CD8-positive, alpha-beta memory T cell (primary cell): ENCODE measurements around the gene C2CD4C. TPM values are rescaled to one million over a fixed set of nuclear protein-coding genes. Genes with fewer than 3 reads are reported as not detected.

Source experiments
- CTCF ChIA-PET: fragments of 350-600 bp; sonication (Branson Sonifier 250); formaldehyde crosslinking; loops from one replicate; lab custom pipeline; 2021; ENCODE audit warnings: antibody characterized with exemption; lab: Charles Lee
- POLR2A ChIA-PET: fragments of 350-600 bp; sonication (Branson Sonifier 250); formaldehyde crosslinking; loops from one replicate; lab custom pipeline; 2021; ENCODE audit warnings: antibody characterized with exemption; lab: Charles Lee
- DNase-seq, 5 donors: peaks; one replicate each; pipeline versions ENCODE4 v3.0.0 to v3.0.0-alpha.2; 2020 to 2022; ENCODE audit warnings: mixed read lengths in 1 of 5
- H3K27ac ChIP-seq: one replicate; pipeline ENCODE4 v1.7.0; 2013; ENCODE audit warnings: low read depth, mild to moderate bottlenecking, low read length, moderate library complexity
- H3K27me3 ChIP-seq: 2 replicates; pipeline ENCODE4 v1.7.0; 2013; ENCODE audit warnings: low read length, mild to moderate bottlenecking; ENCODE audit not compliant: insufficient read depth, poor library complexity, severe bottlenecking
- H3K36me3 ChIP-seq: 2 replicates; pipeline ENCODE4 v1.7.0; 2013; ENCODE audit warnings: mild to moderate bottlenecking, low read length, moderate library complexity; ENCODE audit not compliant: insufficient read depth
- H3K4me1 ChIP-seq: 2 replicates; pipeline ENCODE4 v1.7.0; 2013; ENCODE audit warnings: mild to moderate bottlenecking, low read length, moderate library complexity; ENCODE audit not compliant: insufficient read depth
- H3K4me3 ChIP-seq: 2 replicates; pipeline ENCODE4 v1.7.0; 2013; ENCODE audit warnings: mild to moderate bottlenecking, low read length
- H3K9me3 ChIP-seq: 2 replicates; pipeline ENCODE4 v1.7.0; 2013; ENCODE audit warnings: mild to moderate bottlenecking, low read length
- H3K27ac Mint-ChIP-seq, 8 donors: one replicate each; pipeline ENCODE4 v1.8.0; 2020 to 2021; ENCODE audit warnings: mixed read lengths in 8 of 8, mild to moderate bottlenecking in 6 of 8, inconsistent platforms in 3 of 8, moderate library complexity in 3 of 8
- H3K27me3 Mint-ChIP-seq, 2 donors: one replicate each; pipeline ENCODE4 v1.8.0; 2020 to 2021; ENCODE audit warnings: mixed read lengths in 2 of 2, mild to moderate bottlenecking in 1 of 2, moderate library complexity in 1 of 2
- H3K36me3 Mint-ChIP-seq, 3 donors: one replicate each; pipeline ENCODE4 v1.8.0; 2020 to 2021; ENCODE audit warnings: mixed read lengths in 3 of 3, inconsistent platforms in 1 of 3, mild to moderate bottlenecking in 1 of 3
- H3K4me1 Mint-ChIP-seq, 3 donors: one replicate each; pipeline ENCODE4 v1.8.0; 2020 to 2021; ENCODE audit warnings: mixed read lengths in 3 of 3, inconsistent platforms in 1 of 3, mild to moderate bottlenecking in 1 of 3
- H3K4me3 Mint-ChIP-seq, 7 donors: one replicate each; pipeline ENCODE4 v1.8.0; 2020 to 2021; ENCODE audit warnings: mixed read lengths in 7 of 7, mild to moderate bottlenecking in 6 of 7, moderate library complexity in 4 of 7, inconsistent platforms in 2 of 7
- H3K9me3 Mint-ChIP-seq, 5 donors: one replicate each; pipeline ENCODE4 v1.8.0; 2020 to 2022; ENCODE audit warnings: mixed read lengths in 5 of 5, mild to moderate bottlenecking in 3 of 5, moderate library complexity in 2 of 5, inconsistent platforms in 1 of 5
- polyA plus RNA-seq: library from polyadenylated mRNA; unstranded; fragments of 300-500 nt; fragmentation: Illumina TruSeq; gene quantifications from one replicate; pipeline ENCODE4 v1.2.3, GENCODE V29; 2021
- total RNA-seq, 2 experiments: library from RNA; stranded (reverse); gene quantifications; one replicate each; pipeline ENCODE4 v1.2.3, GENCODE V29; 2021

The C2CD4C gene
- total and polyA plus RNA-seq, 3 experiments from 2014 or later = not detected

DNA sequence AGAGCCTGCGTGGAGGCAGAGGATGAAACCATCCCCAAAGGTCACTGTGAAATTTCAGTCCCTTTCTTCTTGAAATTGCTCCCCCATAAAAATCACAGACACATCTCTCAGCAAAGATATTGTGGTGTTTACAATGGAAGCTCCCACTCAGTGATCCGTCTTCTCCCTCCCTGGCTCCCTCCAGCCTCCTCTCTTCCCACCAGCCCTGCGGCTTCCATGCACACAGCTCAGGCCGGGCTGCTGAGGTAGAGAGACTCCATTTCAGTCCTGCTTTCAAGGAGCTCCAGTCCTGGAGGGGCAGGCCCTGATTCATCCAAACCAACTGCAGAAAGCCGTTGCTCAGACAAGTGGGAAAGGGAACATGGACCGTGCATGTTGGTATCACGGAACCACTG, 40.3 kb downstream of the C2CD4C start:
- CTCF ChIA-PET = no interaction called here
- peaks cover 16 to 59% of the 10 kb centered on the region in 2 donors for H3K27me3 Mint-ChIP-seq
- Histone ChIP-seq H3K36me3 (no peaks in the 10 kb centered on the region), H3K27me3 (peaks cover 3% of the 10 kb centered on the region), H3K9me3 (no peaks in the 10 kb centered on the region), H3K4me1 (no peaks in the 10 kb centered on the region), H3K27ac (no peak overlapping the region), H3K4me3 (no peak overlapping the region)
- H3K27ac Mint-ChIP-seq = no peak overlapping the region
- H3K4me1 Mint-ChIP-seq = no peaks in the 10 kb centered on the region
- no peak overlapping the region for H3K4me3 Mint-ChIP-seq
- POLR2A ChIA-PET = no interaction called here
- H3K36me3 Mint-ChIP-seq = no peaks in the 10 kb centered on the region
- no peak for DNase-seq
- H3K9me3 Mint-ChIP-seq = no peaks in the 10 kb centered on the region

DNA sequence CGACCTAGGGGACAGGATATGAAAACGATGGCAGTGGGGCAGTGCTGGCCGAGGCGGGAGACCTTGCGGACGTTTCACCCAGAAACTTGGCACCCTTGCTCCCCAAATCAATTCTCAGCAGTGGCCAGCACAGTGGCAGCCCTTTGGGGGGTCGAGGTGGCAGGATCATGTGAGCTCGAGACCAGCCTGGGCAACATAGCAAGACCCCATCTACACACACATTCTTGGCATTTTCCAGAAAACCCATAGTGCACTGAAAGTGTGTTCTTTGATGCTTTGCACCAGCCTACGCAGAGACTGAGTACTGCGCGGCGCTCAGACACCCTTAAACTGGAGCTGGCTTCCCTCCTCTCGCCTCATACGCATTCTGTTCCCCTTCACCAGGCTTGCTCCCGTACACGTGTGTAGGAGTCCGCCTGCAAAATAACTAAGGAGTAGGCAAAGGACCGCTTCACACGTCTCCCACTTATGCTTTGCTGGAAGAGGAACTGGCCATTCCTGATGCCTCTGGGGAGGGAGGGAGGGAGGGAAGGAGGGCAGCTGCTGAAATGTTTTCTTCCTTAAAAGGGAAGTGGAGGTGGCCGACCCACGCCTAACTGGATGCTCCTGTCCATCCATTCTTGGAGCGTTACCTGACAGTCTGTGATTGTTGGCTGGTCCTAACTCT, 40.9 kb downstream of the C2CD4C start:
- POLR2A ChIA-PET = no interaction called here

DNA sequence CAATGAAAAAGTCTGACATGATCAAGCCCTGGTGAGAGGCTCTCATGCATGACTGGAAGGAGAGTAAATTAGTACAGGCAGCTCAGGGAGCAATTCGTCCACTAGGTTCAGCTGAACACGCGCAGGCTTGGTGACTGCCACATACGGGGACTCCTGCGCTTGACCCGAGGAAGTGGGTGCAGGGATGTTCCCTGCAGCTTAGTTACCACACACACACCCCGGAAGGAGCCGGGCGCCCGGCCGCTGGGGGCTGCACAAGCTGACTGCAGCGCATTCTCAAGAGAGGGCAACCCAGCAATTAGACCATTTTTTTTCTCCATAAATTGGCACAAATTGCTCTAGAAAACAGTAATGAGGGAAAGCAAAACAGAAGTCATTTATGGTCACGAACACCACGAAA, 41.4 kb downstream of the C2CD4C start:
- no peak overlapping the region for H3K27ac Mint-ChIP-seq
- no peak overlapping the region for H3K4me3 Mint-ChIP-seq
- Histone ChIP-seq H3K9me3 (no peaks in the 10 kb centered on the region), H3K4me1 (no peaks in the 10 kb centered on the region), H3K27ac (no peak overlapping the region), H3K27me3 (peaks cover 3% of the 10 kb centered on the region), H3K36me3 (no peaks in the 10 kb centered on the region), H3K4me3 (no peak overlapping the region)
- no peaks in the 10 kb centered on the region for H3K36me3 Mint-ChIP-seq
- H3K9me3 Mint-ChIP-seq = no peaks in the 10 kb centered on the region
- CTCF ChIA-PET = no interaction called here
- POLR2A ChIA-PET = no interaction called here
- DNase-seq = no peak
- peaks cover 13 to 54% of the 10 kb centered on the region in 2 donors for H3K27me3 Mint-ChIP-seq
- no peaks in the 10 kb centered on the region for H3K4me1 Mint-ChIP-seq

More for the DNA sequence above, 40.9 kb downstream of the C2CD4C start:
- Mint-ChIP-seq H3K4me1 (no peaks in the 10 kb centered on the region), H3K27ac (no peak overlapping the region), H3K4me3 (no peak overlapping the region), H3K9me3 (no peaks in the 10 kb centered on the region), H3K27me3 (peaks cover 16 to 58% of the 10 kb centered on the region in 2 donors), H3K36me3 (no peaks in the 10 kb centered on the region)
- Histone ChIP-seq H3K4me1 (no peaks in the 10 kb centered on the region), H3K9me3 (no peaks in the 10 kb centered on the region), H3K4me3 (no peak overlapping the region), H3K36me3 (no peaks in the 10 kb centered on the region), H3K27me3 (peaks cover 3% of the 10 kb centered on the region), H3K27ac (no peak overlapping the region)
- no peak for DNase-seq
- CTCF ChIA-PET = no interaction called here

DNA sequence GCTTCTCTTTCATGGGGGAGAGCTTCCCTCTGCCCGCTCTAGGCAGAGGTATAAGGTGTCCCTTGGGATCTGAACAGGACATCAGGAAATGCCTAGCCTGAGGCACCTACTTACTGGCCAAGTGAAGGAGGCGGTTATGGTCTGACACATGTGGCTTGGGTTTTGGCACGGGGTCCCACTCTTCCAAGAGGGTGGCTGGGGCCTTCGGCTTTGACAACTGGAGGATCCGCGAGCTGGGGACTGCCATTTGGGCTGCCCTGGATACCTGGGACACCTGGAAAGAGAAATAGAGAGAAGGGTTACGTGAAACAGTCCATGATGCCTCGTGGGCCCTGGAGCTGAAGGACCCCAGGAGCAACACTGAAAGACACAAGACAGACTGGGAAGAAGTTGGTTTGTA, 42.0 kb downstream of the C2CD4C start:
- Mint-ChIP-seq H3K27ac (no peak overlapping the region), H3K4me3 (no peak overlapping the region), H3K36me3 (no peaks in the 10 kb centered on the region), H3K27me3 (peaks cover 13 to 48% of the 10 kb centered on the region in 2 donors), H3K4me1 (no peaks in the 10 kb centered on the region), H3K9me3 (no peaks in the 10 kb centered on the region)
- no peaks in the 10 kb centered on the region for H3K4me1 ChIP-seq
- no peak for DNase-seq
- POLR2A ChIA-PET = no interaction called here
- H3K27me3 ChIP-seq = peaks cover 3% of the 10 kb centered on the region
- no peak overlapping the region for H3K27ac ChIP-seq
- no peak overlapping the region for H3K4me3 ChIP-seq
- no peaks in the 10 kb centered on the region for H3K9me3 ChIP-seq
- CTCF ChIA-PET = no interaction called here
- H3K36me3 ChIP-seq = no peaks in the 10 kb centered on the region

DNA sequence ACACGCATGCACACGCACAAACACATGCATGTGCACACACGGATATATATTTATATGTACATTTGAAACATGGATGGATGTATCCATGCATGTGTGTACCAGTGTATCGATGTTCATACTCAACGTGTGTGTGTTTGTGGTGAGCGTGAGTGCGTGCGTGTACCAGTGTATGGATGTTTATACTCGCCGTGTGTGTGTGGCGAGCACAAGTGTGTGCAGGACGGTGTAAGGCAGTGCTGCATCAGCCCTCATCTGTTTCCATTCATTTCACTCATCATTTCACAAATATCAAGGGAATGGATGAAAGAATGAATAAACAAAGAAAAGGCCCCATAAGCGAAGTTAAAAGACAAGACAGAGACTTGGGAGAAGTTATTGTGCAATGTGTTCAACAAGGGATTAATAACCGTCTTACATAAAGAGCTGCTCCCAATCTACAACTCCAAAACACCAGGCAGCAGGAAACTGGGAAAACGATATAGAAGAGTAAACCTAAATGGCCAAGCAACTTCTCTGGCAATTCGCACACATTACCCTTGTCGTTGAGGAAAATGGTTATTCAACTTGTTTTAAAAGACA, 42.7 kb downstream of the C2CD4C start:
- Histone ChIP-seq H3K27me3 (peaks cover 1% of the 10 kb centered on the region), H3K36me3 (no peaks in the 10 kb centered on the region), H3K4me3 (no peak overlapping the region), H3K4me1 (no peaks in the 10 kb centered on the region), H3K9me3 (no peaks in the 10 kb centered on the region), H3K27ac (no peak overlapping the region)
- no peak for DNase-seq
- H3K4me1 Mint-ChIP-seq = no peaks in the 10 kb centered on the region
- H3K4me3 Mint-ChIP-seq = no peak overlapping the region
- CTCF ChIA-PET = no interaction called here
- H3K9me3 Mint-ChIP-seq = no peaks in the 10 kb centered on the region
- H3K36me3 Mint-ChIP-seq = no peaks in the 10 kb centered on the region
- POLR2A ChIA-PET = no interaction called here
- peaks cover 10 to 41% of the 10 kb centered on the region in 2 donors for H3K27me3 Mint-ChIP-seq
- H3K27ac Mint-ChIP-seq = no peak overlapping the region

DNA sequence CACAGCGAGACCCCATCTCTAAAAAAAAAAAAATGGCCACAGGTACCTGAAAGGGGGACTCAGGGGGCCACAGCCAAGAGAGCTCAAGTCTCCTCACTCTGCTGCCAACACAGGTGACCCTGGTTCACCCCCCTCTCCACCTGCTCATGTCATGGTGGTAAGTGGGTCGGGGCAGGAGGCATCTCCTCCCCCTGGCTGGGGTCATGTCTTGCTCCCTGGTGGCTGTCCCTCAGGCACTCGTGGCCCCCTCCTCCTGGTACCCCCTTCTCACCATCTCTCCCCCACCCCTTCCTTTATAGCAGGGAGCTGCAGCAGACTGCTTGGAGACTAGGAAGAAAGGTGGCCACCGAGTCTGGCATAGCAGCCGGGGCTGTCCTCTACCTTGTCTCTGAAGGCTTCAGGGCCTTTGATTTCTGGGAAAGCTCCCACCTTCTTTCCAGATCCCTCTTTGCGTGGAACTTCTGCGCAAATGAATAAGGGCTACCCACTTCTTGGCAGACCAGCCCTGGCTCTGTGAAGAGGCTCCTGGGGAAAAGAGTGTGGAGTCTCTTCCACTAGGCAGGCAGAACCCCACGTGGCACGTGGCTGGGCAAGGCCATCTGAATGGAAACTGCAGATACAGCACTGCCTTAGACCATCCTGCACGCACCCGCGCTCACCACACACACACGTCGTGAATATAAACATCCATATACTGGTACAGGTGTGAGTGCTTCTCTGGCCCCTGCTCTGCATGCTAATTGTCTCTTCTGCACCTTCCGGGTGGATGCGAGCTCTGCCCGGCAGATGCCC, 44.3 kb downstream of the C2CD4C start:
- H3K27me3 Mint-ChIP-seq = peaks cover 9 to 32% of the 10 kb centered on the region in 2 donors
- ChIA-PET CTCF (no interaction called here), POLR2A (no interaction called here)
- no peaks in the 10 kb centered on the region for H3K4me1 Mint-ChIP-seq
- no peak overlapping the region for H3K4me3 Mint-ChIP-seq
- H3K9me3 Mint-ChIP-seq = no peaks in the 10 kb centered on the region
- Histone ChIP-seq H3K36me3 (no peaks in the 10 kb centered on the region), H3K27ac (no peak overlapping the region), H3K4me1 (no peaks in the 10 kb centered on the region), H3K4me3 (no peak overlapping the region), H3K27me3 (no peaks in the 10 kb centered on the region), H3K9me3 (no peaks in the 10 kb centered on the region)
- no peaks in the 10 kb centered on the region for H3K36me3 Mint-ChIP-seq
- no peak overlapping the region for H3K27ac Mint-ChIP-seq
- DNase-seq = no peak

DNA sequence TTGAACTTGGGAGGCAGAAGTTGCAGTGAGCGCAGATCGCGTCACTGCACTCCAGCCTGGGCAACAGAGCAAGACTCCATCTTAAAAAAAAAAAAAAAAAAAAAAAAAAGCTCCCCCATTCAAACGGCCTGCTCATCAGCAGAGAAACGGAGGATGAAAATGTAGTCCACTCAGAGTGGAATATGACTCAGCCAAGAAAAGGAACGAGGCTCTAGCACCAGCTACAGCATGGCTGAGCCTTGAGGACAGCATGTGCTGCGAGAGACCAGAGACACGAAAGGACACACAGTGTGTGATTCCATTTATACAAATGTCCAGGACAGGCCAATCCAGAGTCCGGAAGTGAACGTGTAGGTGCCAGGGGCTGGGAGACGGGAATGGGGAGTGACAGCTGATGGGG, 46.3 kb downstream of the C2CD4C start:
- Mint-ChIP-seq H3K4me1 (no peaks in the 10 kb centered on the region), H3K9me3 (no peaks in the 10 kb centered on the region), H3K36me3 (no peaks in the 10 kb centered on the region), H3K4me3 (no peak overlapping the region), H3K27me3 (peaks cover 7 to 25% of the 10 kb centered on the region in 2 donors), H3K27ac (no peak overlapping the region)
- POLR2A ChIA-PET = interaction anchor here (0.6 kb wide), 1 partner anchor 113 kb away, joined by 7 read pairs; no protein-coding TSS in a partner anchor
- Histone ChIP-seq H3K27ac (no peak overlapping the region), H3K9me3 (no peaks in the 10 kb centered on the region), H3K27me3 (no peaks in the 10 kb centered on the region), H3K4me1 (no peaks in the 10 kb centered on the region), H3K36me3 (no peaks in the 10 kb centered on the region), H3K4me3 (no peak overlapping the region)
- CTCF ChIA-PET = interaction anchor here (0.7 kb wide), 1 partner anchor 70 kb away, joined by 3 read pairs; no protein-coding TSS in a partner anchor
- no peak for DNase-seq

DNA sequence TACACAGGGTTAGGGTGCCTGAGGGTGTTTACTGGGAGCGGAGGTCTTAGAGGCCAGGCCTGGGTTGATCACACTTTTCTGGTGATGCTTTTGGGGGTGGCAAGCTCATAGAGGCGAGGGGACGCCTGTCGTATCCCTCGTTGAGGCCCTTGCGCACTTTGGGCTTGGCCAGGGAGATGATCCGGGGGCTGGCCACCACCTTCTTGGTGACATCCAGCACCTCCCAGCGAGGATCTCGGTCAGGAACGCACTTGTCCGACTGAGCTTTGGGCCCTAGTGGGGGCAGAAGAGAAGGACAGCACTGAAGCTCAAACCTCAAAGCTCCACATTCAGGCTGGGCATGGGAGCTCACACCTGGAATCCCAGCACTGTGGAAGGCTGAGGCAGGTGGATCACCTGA, 46.8 kb downstream of the C2CD4C start:
- Mint-ChIP-seq H3K4me1 (no peaks in the 10 kb centered on the region), H3K4me3 (no peak overlapping the region), H3K27me3 (peaks cover 7 to 25% of the 10 kb centered on the region in 2 donors), H3K36me3 (no peaks in the 10 kb centered on the region), H3K27ac (peak overlapping the region in 1 of 8 donors; percentile 52), H3K9me3 (peaks cover 0 to 1% (median 0%) of the 10 kb centered on the region in 5 donors)
- H3K27ac ChIP-seq = no peak overlapping the region
- no peaks in the 10 kb centered on the region for H3K27me3 ChIP-seq
- ChIA-PET POLR2A (interaction anchor here (0.6 kb wide), 1 partner anchor 113 kb away, joined by 7 read pairs; no protein-coding TSS in a partner anchor), CTCF (interaction anchor here (0.7 kb wide), 1 partner anchor 69 kb away, joined by 3 read pairs; no protein-coding TSS in a partner anchor)
- H3K4me1 ChIP-seq = no peaks in the 10 kb centered on the region
- H3K36me3 ChIP-seq = no peaks in the 10 kb centered on the region
- no peak overlapping the region for H3K4me3 ChIP-seq
- H3K9me3 ChIP-seq = no peaks in the 10 kb centered on the region
- no peak for DNase-seq
